SH-SY5Y (cell line): ENCODE data around the gene ALB.

Experiments
- GATA2 ChIP-seq: IDR thresholded peaks from 2 replicates; pipeline ENCODE4 v1.6.1; 2011; ENCODE audit warnings: mild to moderate bottlenecking, low read depth, low read length
- GATA3 ChIP-seq: IDR thresholded peaks from 2 replicates; pipeline ENCODE4 v1.6.1; 2011; ENCODE audit warnings: low read depth, mild to moderate bottlenecking, low read length, moderate library complexity

The ALB gene

DNA sequence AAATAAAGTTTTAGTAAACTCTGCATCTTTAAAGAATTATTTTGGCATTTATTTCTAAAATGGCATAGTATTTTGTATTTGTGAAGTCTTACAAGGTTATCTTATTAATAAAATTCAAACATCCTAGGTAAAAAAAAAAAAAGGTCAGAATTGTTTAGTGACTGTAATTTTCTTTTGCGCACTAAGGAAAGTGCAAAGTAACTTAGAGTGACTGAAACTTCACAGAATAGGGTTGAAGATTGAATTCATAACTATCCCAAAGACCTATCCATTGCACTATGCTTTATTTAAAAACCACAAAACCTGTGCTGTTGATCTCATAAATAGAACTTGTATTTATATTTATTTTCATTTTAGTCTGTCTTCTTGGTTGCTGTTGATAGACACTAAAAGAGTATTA, 370 bp downstream of the ALB start:
- TF ChIP-seq GATA3 (no peak), GATA2 (no peak)

DNA sequence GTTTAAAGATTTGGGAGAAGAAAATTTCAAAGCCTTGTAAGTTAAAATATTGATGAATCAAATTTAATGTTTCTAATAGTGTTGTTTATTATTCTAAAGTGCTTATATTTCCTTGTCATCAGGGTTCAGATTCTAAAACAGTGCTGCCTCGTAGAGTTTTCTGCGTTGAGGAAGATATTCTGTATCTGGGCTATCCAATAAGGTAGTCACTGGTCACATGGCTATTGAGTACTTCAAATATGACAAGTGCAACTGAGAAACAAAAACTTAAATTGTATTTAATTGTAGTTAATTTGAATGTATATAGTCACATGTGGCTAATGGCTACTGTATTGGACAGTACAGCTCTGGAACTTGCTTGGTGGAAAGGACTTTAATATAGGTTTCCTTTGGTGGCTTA, 1.1 kb downstream of the ALB start:
- TF ChIP-seq GATA3 = no peak

DNA sequence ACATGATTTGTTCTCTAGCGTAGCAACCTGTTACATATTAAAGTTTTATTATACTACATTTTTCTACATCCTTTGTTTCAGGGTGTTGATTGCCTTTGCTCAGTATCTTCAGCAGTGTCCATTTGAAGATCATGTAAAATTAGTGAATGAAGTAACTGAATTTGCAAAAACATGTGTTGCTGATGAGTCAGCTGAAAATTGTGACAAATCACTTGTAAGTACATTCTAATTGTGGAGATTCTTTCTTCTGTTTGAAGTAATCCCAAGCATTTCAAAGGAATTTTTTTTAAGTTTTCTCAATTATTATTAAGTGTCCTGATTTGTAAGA, 2.4 kb downstream of the ALB start:
- TF ChIP-seq GATA2 = no peak

DNA sequence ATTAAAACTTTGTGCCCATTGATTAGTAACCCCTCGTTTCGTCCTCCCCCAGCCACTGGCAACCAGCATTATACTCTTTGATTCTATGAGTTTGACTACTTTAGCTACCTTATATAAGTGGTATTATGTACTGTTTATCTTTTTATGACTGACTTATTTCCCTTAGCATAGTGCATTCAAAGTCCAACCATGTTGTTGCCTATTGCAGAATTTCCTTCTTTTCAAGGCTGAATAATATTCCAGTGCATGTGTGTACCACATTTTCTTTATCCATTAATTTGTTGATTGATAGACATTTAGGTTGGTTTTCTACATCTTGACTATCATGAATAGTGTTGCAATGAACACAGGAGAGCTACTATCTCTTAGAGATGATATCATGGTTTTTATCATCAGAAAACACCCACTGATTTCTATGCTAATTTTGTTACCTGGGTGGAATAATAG, 3.2 kb downstream of the ALB start:
- no peak for TF ChIP-seq GATA2

DNA sequence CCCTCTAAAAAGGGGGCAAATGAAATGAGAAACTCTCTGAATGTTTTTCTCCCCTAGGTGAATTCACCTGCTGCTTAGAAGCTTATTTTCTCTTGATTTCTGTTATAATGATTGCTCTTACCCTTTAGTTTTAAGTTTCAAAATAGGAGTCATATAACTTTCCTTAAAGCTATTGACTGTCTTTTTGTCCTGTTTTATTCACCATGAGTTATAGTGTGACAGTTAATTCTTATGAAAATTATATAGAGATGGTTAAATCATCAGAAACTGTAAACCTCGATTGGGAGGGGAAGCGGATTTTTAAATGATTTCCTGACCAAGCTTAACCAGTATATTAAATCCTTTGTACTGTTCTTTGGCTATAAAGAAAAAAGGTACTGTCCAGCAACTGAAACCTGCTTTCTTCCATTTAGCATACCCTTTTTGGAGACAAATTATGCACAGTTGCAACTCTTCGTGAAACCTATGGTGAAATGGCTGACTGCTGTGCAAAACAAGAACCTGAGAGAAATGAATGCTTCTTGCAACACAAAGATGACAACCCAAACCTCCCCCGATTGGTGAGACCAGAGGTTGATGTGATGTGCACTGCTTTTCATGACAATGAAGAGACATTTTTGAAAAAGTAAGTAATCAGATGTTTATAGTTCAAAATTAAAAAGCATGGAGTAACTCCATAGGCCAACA, 4.2 kb downstream of the ALB start:
- TF ChIP-seq GATA3 (no peak), GATA2 (no peak)

DNA sequence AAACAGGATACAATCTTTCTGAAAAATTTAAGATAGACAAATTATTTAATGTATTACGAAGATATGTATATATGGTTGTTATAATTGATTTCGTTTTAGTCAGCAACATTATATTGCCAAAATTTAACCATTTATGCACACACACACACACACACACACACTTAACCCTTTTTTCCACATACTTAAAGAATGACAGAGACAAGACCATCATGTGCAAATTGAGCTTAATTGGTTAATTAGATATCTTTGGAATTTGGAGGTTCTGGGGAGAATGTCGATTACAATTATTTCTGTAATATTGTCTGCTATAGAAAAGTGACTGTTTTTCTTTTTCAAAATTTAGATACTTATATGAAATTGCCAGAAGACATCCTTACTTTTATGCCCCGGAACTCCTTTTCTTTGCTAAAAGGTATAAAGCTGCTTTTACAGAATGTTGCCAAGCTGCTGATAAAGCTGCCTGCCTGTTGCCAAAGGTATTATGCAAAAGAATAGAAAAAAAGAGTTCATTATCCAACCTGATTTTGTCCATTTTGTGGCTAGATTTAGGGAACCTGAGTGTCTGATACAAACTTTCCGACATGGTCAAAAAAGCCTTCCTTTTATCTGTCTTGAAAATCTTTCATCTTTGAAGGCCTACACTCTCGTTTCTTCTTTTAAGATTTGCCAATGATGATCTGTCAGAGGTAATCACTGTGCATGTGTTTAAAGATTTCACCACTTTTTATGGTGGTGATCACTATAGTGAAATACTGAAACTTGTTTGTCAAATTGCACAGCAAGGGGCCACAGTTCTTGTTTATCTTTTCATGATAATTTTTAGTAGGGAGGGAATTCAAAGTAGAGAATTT, 5.2 kb downstream of the ALB start:
- TF ChIP-seq GATA3 = no peak

DNA sequence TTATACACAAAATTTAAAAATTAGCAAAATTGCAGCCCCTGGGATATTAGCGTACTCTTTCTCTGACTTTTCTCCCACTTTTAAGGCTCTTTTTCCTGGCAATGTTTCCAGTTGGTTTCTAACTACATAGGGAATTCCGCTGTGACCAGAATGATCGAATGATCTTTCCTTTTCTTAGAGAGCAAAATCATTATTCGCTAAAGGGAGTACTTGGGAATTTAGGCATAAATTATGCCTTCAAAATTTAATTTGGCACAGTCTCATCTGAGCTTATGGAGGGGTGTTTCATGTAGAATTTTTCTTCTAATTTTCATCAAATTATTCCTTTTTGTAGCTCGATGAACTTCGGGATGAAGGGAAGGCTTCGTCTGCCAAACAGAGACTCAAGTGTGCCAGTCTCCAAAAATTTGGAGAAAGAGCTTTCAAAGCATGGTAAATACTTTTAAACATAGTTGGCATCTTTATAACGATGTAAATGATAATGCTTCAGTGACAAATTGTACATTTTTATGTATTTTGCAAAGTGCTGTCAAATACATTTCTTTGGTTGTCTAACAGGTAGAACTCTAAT, 6.0 kb downstream of the ALB start:
- no peak for TF ChIP-seq GATA3
- TF ChIP-seq GATA2 = no peak

DNA sequence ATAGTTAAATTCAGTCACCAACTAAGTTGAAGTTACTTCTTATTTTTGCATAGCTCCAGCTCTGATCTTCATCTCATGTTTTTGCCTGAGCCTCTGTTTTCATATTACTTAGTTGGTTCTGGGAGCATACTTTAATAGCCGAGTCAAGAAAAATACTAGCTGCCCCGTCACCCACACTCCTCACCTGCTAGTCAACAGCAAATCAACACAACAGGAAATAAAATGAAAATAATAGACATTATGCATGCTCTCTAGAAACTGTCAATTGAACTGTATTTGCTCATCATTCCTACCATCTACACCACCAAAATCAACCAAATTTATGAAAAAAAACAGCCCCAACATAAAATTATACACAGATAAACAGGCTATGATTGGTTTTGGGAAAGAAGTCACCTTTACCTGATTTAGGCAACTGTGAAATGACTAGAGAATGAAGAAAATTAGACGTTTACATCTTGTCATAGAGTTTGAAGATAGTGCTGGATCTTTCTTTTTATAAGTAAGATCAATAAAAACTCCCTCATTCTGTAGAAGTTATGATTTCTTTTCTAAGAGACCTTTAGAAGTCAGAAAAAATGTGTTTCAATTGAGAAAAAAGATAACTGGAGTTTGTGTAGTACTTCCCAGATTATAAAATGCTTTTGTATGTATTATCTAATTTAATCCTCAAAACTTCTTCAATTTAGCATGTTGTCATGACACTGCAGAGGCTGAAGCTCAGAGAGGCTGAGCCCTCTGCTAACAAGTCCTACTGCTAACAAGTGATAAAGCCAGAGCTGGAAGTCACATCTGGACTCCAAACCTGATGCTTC, 7.0 kb downstream of the ALB start:
- TF ChIP-seq GATA3 (no peak), GATA2 (no peak)

DNA sequence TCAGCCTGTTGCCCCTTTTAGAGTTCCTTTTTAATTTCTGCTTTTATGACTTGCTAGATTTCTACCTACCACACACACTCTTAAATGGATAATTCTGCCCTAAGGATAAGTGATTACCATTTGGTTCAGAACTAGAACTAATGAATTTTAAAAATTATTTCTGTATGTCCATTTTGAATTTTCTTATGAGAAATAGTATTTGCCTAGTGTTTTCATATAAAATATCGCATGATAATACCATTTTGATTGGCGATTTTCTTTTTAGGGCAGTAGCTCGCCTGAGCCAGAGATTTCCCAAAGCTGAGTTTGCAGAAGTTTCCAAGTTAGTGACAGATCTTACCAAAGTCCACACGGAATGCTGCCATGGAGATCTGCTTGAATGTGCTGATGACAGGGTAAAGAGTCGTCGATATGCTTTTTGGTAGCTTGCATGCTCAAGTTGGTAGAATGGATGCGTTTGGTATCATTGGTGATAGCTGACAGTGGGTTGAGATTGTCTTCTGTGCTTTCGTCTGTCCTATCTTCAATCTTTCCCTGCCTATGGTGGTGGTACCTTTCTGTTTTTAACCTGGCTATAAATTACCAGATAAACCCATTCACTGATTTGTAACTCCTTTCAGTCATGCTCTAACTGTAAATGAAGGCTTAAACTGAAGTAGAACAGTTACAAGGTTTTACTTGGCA, 7.8 kb downstream of the ALB start:
- TF ChIP-seq GATA3 (no peak), GATA2 (no peak)

DNA sequence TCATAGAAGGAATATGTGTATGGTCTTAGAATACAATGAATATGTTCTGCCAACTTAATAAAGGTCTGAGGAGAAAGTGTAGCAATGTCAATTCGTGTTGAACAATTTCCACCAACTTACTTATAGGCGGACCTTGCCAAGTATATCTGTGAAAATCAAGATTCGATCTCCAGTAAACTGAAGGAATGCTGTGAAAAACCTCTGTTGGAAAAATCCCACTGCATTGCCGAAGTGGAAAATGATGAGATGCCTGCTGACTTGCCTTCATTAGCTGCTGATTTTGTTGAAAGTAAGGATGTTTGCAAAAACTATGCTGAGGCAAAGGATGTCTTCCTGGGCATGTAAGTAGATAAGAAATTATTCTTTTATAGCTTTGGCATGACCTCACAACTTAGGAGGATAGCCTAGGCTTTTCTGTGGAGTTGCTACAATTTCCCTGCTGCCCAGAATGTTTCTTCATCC, 9.2 kb downstream of the ALB start:
- TF ChIP-seq GATA2 (no peak), GATA3 (no peak)

DNA sequence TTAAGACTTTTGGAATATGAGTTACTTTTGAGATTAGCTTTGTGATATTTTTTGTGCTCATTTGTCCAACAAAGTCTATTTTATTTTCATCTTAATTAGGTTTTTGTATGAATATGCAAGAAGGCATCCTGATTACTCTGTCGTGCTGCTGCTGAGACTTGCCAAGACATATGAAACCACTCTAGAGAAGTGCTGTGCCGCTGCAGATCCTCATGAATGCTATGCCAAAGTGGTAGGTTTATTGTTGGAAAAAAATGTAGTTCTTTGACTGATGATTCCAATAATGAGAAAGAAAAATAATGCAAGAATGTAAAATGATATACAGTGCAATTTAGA, 10.8 kb downstream of the ALB start:
- TF ChIP-seq GATA3 (no peak), GATA2 (no peak)

DNA sequence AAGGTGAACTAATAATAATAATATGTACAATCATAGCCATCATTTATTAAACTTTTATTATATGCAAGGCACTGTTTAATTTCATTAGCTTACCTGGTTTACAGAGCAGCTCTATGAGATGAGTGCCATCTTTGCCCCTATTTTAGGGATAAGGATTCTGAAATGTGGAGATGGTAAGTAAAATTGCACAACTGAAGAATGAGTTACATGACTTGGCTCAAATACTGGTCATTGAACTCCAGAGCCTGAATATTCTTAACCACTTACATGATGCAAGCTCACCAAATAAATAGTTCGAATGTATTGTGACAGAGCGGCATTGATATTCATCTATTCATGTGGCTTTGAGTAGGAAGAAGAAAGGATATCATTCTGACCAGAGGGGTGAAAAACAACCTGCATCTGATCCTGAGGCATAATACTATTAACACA, 11.7 kb downstream of the ALB start:
- TF ChIP-seq GATA3 = no peak
- no peak for TF ChIP-seq GATA2

DNA sequence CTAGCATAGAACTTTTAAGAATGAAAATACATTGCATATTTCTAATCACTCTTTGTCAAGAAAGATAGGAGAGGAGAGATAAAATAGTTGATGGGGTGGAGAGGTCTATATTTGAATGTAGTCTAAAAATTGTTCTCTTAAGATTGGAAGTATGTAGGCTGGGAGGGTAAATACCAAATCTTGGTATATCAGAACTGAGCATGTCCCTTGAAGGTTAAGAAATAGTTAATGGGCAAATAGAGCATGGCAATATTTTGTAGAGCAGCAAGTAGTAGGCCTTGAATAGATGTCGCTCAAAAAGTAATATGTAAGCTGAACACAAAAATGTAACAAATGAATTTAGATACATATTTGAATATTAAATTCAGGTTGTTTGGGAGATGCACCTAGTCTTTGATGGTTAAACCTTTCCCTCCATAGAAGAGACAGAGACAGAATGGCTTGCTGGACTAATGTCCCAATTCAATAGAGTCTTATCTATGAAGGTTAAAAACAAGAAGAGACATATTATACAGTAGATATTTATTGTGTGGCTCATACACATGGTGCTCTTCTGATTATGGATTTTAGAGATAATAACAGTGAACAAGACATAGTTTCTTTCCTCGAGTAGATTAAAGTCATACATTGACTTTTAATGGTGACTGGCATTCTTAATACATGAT, 12.5 kb downstream of the ALB start:
- TF ChIP-seq GATA3 = no peak
- TF ChIP-seq GATA2 = no peak
